ENCODE results near the gene RAB36.

Gene RAB36

DNA sequence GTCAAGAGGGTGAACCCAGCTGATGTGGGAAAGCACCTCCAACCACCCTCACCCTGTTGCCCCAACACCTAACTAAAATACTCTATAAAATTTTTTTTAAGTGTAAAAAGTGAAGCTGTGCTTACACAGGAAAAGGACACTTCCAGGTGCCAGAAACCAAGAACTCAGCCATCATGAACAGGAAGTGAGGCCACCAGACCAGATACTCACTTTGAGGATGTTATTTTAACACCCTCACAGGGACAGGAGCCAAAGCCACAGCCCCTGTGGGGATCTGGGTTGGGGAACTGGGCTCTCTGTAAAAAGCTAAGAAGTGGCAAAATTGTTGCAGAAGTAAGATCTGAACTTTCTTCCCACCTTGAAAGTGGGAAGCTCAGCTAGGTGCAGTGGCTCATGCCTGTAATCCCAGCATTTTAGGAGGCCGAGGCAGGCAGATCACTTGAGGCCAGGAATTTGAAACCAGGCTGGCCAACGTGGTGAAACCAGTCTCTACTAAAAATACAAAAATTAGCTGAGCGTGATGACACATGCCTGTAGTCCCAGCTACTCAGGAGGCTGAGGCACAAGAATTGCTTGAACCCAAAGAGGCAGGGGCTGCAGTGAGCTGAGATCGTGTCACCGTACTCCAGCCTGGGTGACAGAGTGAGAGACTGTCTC is 7.2 kb upstream of the RAB36 start:
- peak; percentile 34 for DNase-seq

DNA sequence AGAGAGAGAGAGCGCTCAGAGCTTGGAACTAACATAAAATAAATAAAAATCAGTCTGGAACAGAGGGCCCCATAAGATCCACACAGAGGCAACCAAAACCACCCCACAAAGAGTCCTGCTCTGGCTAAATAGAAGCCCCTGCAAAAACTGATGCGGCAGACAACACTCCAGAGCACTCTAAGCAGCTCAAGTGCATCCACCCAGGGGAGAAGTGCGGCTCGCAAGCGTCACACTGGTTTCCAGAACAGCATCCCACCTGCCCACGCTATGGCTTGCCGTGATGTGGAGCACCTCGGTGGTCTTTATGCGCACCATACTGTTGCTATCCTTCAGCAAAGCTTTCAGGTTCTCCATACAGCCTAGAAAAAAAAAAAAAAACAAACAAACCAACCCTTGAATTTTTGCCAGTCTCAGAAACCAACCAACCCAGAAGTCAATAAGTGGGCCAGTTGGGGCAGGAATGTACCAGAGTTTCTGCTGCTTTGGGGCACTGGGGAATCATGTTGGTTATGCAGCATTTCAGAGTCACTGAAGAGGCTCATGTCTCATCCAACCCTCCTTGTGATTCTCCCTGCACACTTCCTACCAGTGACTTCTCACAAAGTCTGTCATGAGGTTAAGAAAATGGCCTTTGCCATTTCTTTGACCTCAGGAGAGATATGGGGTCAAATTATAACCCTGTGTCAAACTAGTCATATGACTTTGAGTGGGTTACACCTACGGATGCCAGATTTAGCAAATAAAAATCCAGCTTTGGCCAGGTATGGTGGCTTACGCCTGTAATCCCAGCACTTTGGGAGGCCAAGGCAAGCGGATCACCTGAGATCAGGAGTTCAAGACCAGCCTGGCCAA is 6.5 kb upstream of the RAB36 start:
- DNase-seq, result no peak

DNA sequence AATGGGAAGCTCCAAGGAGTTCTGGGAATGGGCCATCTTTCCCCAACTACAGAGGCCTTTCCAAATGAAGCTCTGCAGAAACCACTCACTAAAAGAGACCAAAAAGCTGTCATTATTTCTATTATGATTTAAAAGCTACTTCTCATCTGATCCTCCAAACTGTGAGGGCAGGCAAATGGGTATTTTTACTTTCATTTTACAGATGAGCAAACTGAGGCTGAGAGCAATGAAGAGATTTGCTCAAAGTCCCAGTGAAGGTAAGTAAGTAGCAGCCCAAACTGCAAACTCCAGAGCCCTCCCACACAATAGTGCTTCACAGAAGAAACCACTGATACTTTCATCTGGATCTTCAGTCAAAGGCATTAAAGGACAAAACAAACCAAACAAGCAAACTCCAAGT is 4.9 kb upstream of the RAB36 start:
- DNase-seq, result no peak

DNA sequence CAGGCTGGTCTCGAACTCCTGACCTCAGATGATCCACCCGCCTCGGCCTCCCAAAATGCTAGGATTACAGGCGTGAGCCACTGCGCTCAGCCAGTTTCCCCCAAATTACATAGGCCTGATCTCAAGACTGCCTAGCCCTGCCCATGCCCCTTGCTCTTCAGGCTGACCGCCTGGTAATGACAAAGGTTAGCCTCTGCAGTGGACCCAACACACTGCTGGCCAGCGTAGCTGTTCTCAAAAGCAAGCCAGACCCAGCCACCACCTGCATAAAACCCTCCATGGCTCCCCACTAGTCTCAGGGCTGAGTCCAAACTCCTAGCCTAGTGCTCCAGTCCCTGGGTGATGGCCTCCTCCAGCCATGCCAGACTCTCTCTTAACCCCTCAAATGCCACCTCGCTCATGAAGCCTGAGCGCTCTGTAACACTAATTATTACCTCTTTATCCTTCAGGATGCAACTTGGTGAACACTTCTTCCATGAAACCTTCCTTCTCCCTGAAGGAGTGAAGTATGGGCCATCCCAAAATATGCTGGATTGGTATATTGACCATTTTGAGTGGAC is 2.7 kb upstream of the RAB36 start:
- no peak for DNase-seq

DNA sequence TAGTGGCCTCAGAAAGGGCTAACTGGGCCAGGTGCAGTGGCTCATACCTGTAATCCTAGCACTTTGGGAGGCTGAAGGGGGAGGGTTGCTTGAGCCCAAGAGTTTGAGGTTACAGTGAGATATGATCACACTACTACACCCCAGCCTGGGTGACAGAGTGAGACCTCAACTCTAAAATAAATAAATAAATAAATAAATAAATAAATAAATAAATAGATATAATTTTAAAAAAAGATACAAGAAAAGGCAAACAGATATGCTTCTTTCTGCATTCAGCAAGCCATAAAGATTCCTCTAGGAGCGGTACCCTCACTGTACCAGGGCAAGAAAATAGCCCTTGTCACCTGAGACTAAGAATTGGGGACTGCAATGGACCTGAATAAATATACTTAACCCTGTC is 2.2 kb upstream of the RAB36 start:
- no peak for DNase-seq

DNA sequence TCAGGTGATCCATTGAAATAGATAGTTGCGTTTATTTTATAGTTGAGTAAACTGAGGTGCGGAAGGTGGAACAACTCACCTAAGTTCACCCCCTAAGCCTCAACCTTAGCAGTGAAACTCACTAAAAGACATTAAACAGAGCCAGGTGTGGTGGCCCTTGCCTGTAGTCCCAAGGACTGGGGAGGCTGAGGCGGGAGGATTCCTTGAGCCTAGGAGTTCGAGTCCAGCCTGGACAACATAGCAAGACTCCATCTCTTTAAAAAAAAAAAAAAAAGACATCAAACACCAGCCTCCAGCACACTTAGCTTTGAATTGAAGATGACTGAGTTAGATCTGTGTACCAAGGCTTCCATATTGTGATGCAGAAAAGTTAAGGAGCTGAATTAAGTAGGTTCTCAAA is 845 bp upstream of the RAB36 start:
- DNase-seq, result no peak

DNA sequence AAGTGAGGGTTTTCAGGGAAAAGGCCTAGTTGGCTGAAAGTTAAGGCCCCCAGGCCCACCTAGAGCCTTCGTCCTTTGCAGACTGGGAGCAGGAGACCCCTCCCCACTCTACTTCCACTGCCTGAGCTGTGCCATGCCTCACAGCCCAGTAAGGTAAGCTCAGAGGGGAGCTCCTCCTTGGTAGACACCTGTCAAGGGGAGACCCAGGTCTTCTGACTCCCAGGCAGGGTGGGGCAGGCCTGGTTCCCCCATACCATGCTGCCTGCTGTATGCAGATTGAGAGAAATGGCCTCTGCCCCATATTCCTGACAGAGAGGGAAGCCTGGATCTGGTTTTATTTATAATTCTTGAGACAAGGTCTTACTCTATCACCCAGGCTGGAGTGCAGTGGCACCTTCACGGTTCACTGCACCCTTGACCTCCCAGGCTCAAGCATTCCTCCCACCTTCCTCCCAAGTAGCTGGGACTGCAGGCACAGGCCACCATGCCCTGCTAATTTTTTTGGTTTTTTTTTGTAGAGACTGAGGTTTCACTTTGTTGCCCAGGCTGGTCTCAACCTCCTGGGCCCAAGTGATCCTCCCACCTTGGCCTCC is 697 bp downstream of the RAB36 start:
- no peak for DNase-seq

DNA sequence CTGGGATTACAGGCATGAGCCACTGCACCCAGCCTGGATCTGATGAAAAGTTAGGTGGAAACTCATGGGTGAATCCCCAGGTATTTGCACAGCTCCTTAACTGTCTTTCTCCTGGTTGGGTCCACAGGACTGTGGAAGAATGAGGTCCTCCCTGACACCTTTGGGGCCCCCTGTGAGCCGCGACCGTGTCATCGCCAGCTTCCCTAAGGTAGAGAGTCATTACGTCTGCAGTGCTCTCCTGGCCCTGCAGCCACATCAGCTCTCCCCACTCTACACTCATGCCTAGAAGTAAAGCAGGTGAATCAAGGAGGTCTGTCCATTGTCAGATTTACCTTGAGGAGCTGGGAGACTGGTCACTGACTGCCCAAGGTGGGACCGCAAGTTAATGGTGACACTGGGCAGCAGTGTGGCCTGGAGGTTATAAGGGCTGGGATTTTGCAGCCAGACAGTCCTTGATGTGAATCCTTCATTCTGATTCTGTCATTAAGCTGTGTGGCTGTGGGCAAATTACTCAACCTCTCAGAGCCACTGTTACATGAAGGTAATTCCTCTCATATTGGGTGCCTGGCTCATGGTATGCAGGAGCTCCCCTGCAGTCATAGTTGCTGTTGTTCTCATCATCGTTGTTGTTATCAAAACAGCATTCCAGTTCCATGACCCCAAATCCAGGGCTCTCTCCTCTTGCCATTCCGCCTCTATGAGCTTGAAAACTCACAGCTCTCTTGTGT is 1.4 kb downstream of the RAB36 start:
- DNase-seq, result no peak

DNA sequence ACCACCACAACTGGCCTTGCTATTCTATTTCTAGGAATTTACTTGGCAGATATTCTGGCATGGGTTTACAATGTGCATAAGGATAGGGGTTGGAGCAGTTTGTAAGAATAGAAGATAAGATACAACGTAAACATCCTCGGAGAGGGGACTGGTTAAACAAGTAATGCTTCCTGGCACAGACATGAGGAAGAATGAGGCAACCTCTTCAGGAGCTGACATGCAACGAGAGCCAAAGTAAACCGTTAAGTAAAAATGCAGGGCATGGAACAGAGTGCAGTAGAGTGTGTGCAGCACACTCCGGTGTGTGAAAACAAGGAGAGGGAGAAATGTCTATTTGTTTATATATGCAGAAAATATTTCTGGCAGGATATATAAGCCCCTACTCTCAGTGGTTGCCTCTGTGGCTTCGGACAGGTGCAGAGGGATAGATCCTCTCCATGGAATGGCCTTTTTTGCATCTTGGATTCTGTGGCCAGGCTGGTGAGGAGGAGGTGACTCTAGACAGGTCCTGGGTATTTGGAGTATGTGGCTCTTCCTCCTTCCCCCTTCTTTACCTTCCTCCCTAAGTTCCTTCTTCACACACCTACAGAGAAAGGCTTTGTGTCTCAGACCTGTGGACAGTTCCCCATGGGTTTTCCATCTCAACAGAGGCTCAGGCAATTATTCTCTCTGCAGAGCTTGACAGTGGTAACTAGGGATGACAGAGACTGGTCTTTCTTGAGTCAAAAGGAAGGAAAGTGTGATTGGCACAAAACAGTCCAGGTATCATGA is 2.5 kb downstream of the RAB36 start:
- DNase-seq, result peak; percentile 9

DNA sequence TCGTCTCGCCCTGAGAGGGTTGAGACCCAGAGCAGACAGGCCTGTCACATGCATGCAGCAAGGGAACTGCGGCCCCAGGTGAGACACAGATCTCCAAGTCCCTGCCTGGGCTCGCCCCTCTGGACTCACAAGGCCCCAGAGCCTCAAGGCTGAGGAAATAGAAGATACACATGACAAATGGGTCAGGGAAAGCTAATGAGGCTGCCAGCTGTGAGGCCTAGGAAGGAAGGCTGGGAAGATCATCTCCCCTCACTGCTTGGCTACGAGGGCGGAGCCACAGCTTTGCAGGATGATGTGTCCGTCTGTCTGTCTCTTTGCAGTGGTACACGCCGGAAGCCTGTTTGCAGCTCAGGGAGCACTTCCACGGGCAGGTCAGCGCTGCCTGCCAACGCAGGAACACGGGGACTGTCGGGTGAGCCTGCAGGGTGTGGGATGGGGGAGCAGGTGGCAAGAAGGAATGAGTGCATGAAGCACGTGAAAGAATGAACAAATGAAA is 4.5 kb downstream of the RAB36 start:
- DNase-seq, result no peak

DNA sequence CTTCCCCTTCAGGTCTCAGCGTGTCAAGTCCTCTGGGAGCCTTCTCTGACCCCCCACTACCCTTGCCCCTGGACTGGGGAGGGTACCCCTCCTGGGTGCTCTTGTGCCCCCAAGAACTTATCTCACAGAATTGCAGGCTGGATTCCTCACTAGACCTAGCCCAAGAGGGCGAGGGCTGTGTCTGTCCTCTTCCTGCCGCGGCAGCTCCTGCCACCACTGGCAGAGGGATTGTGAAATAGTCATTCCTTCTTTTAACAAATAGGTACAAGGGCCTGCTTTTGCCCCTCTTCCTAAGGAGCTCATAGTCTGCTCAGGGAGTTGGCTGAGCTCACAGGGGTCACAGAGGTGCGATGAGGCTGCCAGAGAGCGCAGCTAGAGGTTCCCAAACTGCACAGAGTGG is 5.5 kb downstream of the RAB36 start:
- no peak for DNase-seq

DNA sequence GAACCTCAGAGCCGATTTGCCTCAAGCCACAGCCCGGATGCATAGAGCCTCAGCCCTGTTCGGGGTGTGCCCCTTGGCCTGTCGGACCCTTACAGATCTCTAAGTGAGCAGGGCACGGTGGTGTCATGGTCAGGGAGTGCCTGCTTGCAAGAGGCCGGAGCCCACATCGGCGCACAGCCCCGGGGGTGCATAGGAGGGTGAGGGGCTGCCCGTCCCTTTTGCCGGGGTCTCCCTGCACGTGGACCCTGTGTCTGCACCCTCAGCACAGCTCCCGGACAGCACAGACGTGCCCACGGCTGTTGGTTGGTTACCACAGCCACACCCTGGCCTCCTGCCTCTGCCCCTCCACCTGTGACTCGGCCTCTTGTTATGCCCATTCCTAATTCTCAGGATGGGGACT is 6.5 kb downstream of the RAB36 start:
- peak; percentile 21 for DNase-seq

DNA sequence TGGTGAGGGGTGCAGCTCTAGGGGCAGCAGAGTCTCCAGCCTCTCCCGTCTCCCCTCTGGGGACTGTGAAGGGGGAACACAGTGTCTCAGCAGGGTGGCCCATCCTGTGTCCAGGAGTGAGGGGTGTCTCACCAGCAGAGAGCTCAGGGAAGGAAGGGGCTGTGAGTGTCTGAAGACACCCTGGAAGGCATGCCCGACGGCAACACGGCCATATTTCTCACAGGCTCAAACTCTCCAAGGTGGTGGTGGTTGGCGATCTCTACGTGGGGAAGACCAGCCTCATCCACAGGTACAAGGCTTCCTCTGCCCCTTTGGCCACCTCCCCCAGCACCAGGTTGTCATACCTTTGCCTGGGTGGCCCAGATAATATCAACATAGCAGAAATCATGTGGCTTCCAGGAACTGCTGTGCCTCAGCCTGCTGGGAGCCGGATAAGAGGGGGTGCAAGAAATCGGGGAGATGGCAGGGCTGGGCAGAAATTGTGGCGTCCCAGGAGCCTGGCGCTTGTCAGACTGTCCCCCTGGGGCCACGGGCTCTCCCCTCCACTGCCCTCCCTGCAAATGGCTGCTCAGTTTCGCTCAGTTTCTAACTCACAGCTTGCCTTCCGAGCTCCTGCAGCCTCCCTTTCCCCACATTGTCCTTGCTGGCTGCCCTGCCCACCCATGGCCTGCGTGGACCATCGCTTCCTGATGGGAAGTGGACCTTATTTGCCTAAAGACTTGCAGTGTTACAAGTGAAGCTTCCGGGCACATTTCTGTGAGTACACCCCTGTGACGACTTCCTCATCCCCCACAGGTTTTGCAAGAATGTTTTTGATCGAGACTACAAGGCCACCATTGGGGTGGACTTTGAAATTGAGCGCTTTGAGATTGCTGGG is 7.2 kb downstream of the RAB36 start:
- DNase-seq, result no peak

DNA sequence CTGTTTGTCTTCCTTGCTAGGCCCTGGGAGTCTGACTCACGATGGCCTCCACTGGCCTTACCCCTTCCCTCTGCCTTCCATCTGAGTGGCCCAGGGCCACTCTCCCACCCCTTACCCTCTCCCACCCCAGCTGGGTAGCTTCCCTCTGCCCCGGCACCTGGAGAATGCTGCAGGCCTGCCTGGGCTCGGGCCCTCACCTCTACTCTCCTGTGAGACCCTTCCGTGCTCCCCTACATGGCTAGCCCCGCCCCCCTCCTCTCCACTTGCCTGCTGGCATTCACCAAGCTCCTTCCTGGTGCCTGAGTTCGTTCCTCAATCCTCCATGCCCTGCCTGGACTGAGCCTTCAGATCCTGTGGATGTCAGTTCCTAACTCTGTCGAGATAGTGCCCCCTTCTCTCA is 8.7 kb downstream of the RAB36 start:
- no peak for DNase-seq

DNA sequence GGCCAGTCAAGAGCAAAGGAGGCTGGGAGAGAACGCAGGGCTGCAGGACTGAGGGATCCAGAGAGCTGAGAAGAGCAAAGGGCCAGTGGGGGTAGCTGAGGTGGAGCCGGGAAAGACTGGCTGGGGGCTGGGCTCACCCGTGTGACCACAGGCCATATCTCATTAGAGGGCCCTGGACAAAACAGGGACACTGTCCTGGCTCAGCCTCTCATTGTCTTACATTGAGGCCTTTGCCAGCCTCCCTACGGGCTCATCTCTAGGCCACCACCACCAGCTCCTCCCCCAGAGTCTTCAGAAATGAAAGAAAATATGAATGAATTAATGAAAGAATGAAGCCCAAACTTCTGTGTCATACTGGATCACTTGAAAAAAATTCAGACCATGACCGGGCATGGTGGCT is 9.2 kb downstream of the RAB36 start:
- DNase-seq, result no peak

DNA sequence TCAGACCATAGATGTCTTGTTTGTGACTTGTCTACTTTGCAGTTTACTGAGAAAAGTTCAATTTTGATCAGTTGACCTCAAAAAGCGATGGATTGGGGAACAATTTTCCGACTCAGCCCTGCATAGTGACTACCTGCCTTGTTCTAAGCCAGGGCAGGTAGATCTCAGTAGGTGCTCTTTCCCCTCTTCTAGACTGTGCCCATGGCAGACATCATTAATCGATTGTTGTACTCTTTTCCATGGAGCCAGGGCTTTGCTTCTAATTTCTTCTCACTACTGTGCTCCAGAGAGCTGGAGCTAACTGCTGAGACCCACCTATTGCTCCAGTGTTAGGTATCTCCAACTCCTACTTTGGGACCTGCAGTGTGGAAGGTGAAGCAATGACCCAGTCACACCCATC is 9.9 kb downstream of the RAB36 start:
- no peak for DNase-seq

DNA sequence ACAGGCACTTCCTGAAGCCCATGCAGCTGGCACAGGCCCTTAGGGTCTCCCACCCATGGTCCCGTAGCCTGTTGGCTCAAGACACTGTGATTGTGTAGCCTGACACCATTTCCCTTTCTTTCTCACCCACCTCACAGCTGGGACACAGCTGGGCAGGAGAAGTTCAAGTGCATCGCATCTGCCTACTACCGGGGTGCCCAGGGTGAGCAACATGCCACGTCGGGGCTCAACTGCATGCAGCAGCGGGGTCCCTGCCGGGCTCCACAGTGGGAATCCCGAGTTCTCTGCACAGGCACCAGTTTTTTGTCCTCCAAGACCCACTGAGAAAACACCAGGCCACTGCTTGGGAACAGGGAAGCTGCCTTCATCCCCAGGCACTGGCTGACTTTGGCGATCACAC is 10.6 kb downstream of the RAB36 start:
- no peak for DNase-seq

DNA sequence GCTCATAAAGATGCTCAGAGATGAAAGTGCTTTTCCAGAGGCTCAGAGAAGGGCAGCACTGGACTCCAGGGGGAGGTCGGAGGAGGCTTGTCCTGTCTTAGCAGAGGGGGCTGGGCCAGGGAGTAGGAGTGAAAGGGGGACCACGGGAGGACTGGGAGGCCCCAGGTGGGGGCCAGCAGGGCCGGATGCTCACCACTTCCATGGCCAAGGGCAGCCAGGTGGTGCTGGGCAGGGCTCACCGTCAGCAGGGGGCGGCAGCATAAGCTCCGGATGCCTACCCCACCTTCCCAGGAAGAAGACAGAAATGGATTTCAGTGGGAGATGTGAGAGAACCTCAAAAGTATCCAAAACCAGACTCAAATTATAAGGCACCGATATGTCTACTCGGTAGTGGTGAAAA is 11.0 kb downstream of the RAB36 start:
- DNase-seq, result no peak

DNA sequence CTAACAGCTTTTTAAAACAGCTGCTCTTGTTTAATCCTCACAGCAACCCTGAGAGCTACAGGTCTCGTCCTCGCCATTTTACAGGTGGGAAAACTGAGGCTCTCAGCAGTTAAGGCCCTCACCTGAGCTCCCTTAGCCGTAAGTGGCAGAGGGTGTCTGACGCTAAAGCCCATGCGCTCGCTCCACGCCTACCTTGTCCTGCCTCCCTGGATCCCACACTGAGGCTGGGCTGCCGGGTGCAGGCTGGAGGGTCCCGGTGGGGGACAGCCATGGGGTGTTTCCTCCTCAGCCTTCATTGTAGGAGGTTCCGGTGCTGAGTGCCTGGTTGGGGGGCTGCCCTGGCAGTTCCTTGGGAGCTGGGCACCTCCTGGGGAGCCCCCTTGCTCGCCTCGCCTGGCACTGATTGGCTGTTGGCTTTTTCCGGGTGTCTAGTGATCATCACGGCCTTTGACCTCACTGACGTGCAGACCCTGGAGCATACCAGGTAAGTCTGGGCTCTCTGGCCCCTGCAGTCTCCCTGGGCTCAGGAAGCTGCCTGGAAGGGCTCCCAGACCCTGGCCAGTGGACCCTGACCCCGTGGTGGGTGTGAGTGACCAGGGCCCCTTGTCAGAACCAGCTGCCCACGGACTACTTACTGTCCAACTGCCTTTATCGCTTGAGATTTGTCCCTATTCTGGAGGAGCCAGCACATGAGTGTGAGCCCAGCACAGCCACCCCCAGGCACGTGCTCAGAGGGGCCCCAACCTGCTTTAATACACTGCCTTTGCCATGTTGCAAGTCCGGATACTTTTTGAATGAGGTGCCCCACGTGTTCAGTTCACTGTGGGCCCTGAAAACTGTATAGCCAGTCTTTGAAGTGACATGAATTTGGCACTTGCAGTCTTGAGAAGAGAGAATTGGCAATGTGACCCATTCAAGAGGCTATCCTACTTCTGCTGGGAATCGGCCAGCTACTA is 12.6 kb downstream of the RAB36 start:
- DNase-seq, result no peak

Measured in fibroblast of skin of scalp (primary cell).